ENCODE data around the gene SMARCC2.
A peak's percentile ranks its signal among the peaks of the same experiment; 100 is the strongest.

Gene SMARCC2

GRCh38 chr12:56224102-56224701 is 34.9 kb upstream of the SMARCC2 start, which contains the start of gene NABP2 (continued):
- TF ChIP-seq ZNF354C (tag by site-specific recombination; IDR thresholded peaks at IDR 0.05; ENCODE audit: borderline replicate concordance, low read depth): no peak
- TF ChIP-seq PRDM1 (tag by site-specific recombination; IDR thresholded peaks at IDR 0.05): peak; percentile 69; the same call in 1 of the 2 replicates
- TF ChIP-seq ZNF112 (tag by site-specific recombination; IDR thresholded peaks at IDR 0.05): no peak
- no peak for TF ChIP-seq ZNF398 (tag by site-specific recombination; IDR thresholded peaks at IDR 0.05)
- no peak for TF ChIP-seq ZNF600 (tag by site-specific recombination; IDR thresholded peaks at IDR 0.05)
- TF ChIP-seq TRIM28 (IDR thresholded peaks at IDR 0.05; ENCODE audit: borderline replicate concordance, low read length): peak; percentile 76; the same call in 1 of the 2 replicates
- TF ChIP-seq ZSCAN23 (tag by site-specific recombination; IDR thresholded peaks at IDR 0.05): no peak
- no peak for TF ChIP-seq ZNF792 (tag by site-specific recombination; IDR thresholded peaks at IDR 0.05)
- no peak for TF ChIP-seq ZNF211 (tag by site-specific recombination; IDR thresholded peaks at IDR 0.05; ENCODE audit: low read depth)
- TF ChIP-seq ZNF776 (tag by site-specific recombination; IDR thresholded peaks at IDR 0.05; ENCODE audit: borderline replicate concordance): no peak
- no peak for TF ChIP-seq ZNF544 (tag by site-specific recombination; IDR thresholded peaks at IDR 0.05)
- TF ChIP-seq ZNF155 (tag by site-specific recombination; IDR thresholded peaks at IDR 0.05): no peak
- 0 out of 2 replicates have a peak, but pooled peaks have one; percentile 56 for TF ChIP-seq PBX3 (CRISPR knock-in tag; IDR thresholded peaks at IDR 0.05)
- TF ChIP-seq GLIS2 (tag by site-specific recombination; IDR thresholded peaks at IDR 0.05): peak; percentile 99
- TF ChIP-seq TCF7L2 (IDR thresholded peaks at IDR 0.05; ENCODE audit: borderline replicate concordance, low read depth, low read length): no peak
- TF ChIP-seq ZNF645 (tag by site-specific recombination; IDR thresholded peaks at IDR 0.05): no peak
- no peak for TF ChIP-seq ZNF549 (tag by site-specific recombination; IDR thresholded peaks at IDR 0.05)
- TF ChIP-seq ZNF530 (tag by site-specific recombination; IDR thresholded peaks at IDR 0.05; ENCODE audit: low read depth): no peak
- TF ChIP-seq ZNF514 (tag by site-specific recombination; IDR thresholded peaks at IDR 0.05): no peak
- TF ChIP-seq ZNF18 (tag by site-specific recombination; IDR thresholded peaks at IDR 0.05): no peak
- TF ChIP-seq ELK4 (IDR thresholded peaks at IDR 0.05; ENCODE audit: borderline replicate concordance, low read depth, low read length): peak; percentile 78; the same call in 1 of the 2 replicates
- TF ChIP-seq AEBP2 (tag by site-specific recombination; IDR thresholded peaks at IDR 0.05; ENCODE audit: borderline replicate concordance): no peak
- no peak for TF ChIP-seq MYNN (tag by site-specific recombination; IDR thresholded peaks at IDR 0.05; ENCODE audit: borderline replicate concordance)
- TF ChIP-seq ZBTB7A (tag by site-specific recombination; IDR thresholded peaks at IDR 0.05; ENCODE audit: low read depth): peak; percentile 78; the same call in 1 of the 2 replicates
- TF ChIP-seq ZNF138 (tag by site-specific recombination; IDR thresholded peaks at IDR 0.05; ENCODE audit: borderline replicate concordance): no peak
- TF ChIP-seq IKZF3 (tag by site-specific recombination; IDR thresholded peaks at IDR 0.05): peak; percentile 99
- TF ChIP-seq PRDM4 (tag by site-specific recombination; IDR thresholded peaks at IDR 0.05): no peak
- TF ChIP-seq ZIC2 (tag by site-specific recombination; IDR thresholded peaks at IDR 0.05): peak; percentile 80

Data from HEK293 (cell line).